Measurements from ENCODE around the gene CD44.

The CD44 gene

GRCh38 chr11:35160902-35161597 lies 22.1 kb downstream of the CD44 start:
- no peak for DNase-seq

- peak; percentile 59 for DNase-seq
Observed at GRCh38 chr11:35162745-35163144, 23.8 kb downstream of the CD44 start.

- no peak for DNase-seq
Observed at GRCh38 chr11:35163209-35163608, 24.2 kb downstream of the CD44 start.

GRCh38 chr11:35163702-35164496 lies 24.9 kb downstream of the CD44 start:
- peak; percentile 41 for DNase-seq

GRCh38 chr11:35165030-35165422 lies 26.1 kb downstream of the CD44 start:
- DNase-seq, result no peak

- peak; percentile 86 for DNase-seq
Observed at GRCh38 chr11:35165423-35166368, 26.7 kb downstream of the CD44 start.

GRCh38 chr11:35166369-35167360 lies 27.7 kb downstream of the CD44 start:
- DNase-seq, result no peak

- DNase-seq, result no peak
Observed at GRCh38 chr11:35167426-35167954, 28.5 kb downstream of the CD44 start.

GRCh38 chr11:35168671-35169070 lies 29.7 kb downstream of the CD44 start:
- no peak for DNase-seq

- DNase-seq, result no peak
Observed at GRCh38 chr11:35169112-35169511, 30.1 kb downstream of the CD44 start.

GRCh38 chr11:35169754-35170153 lies 30.8 kb downstream of the CD44 start:
- DNase-seq, result no peak

GRCh38 chr11:35170503-35170902 lies 31.5 kb downstream of the CD44 start:
- DNase-seq, result no peak

- DNase-seq, result no peak
Observed at GRCh38 chr11:35171226-35171625, 32.3 kb downstream of the CD44 start.

GRCh38 chr11:35173011-35173511 lies 34.1 kb downstream of the CD44 start:
- DNase-seq, result peak; percentile 46

- DNase-seq, result no peak
Observed at GRCh38 chr11:35173616-35174566, 34.9 kb downstream of the CD44 start.

GRCh38 chr11:35174666-35175065 lies 35.7 kb downstream of the CD44 start:
- DNase-seq, result peak; percentile 21

- no peak for DNase-seq
Observed at GRCh38 chr11:35177370-35177769, 38.4 kb downstream of the CD44 start.

- DNase-seq, result no peak
Observed at GRCh38 chr11:35178067-35178805, 39.3 kb downstream of the CD44 start.

GRCh38 chr11:35178873-35179272 lies 39.9 kb downstream of the CD44 start:
- no peak for DNase-seq
